Activated CD4-positive, alpha-beta memory T cell treated with anti-CD3 and anti-CD28 coated beads for 36 hours (primary cell): ENCODE measurements around the gene MMP12. TPM values are rescaled to one million over a fixed set of nuclear protein-coding genes. Genes with fewer than 3 reads are reported as not detected.
A peak's percentile ranks its signal among the peaks of the same experiment; 100 is the strongest.

ENCODE experiments used
- CTCF ChIA-PET: fragments of 350-600 bp; sonication (Branson Sonifier 250); formaldehyde crosslinking; loops from one replicate; lab custom pipeline; 2021; ENCODE audit warnings: antibody characterized with exemption, inconsistent platforms; lab: Charles Lee
- POLR2A ChIA-PET: fragments of 350-600 bp; sonication (Branson Sonifier 250); formaldehyde crosslinking; loops from one replicate; lab custom pipeline; 2021; ENCODE audit warnings: antibody characterized with exemption; lab: Charles Lee
- DNase-seq: peaks from one replicate; pipeline ENCODE4 v3.0.0-alpha.2; 2020
- H3K27ac Mint-ChIP-seq: one replicate; pipeline ENCODE4 v1.8.0; 2021; ENCODE audit warnings: mixed read lengths
- H3K27me3 Mint-ChIP-seq: one replicate; pipeline ENCODE4 v1.8.0; 2021; ENCODE audit warnings: mixed read lengths
- H3K36me3 Mint-ChIP-seq: one replicate; pipeline ENCODE4 v1.8.0; 2021; ENCODE audit warnings: mixed read lengths
- H3K4me1 Mint-ChIP-seq: one replicate; pipeline ENCODE4 v1.8.0; 2021; ENCODE audit warnings: low read depth, mixed read lengths
- H3K4me3 Mint-ChIP-seq: one replicate; pipeline ENCODE4 v1.8.0; 2021; ENCODE audit warnings: mild to moderate bottlenecking, mixed read lengths
- H3K9me3 Mint-ChIP-seq: one replicate; pipeline ENCODE4 v1.8.0; 2021; ENCODE audit warnings: mixed read lengths
- intact Hi-C: fragments of 100-400 bp; cut with micrococcal nuclease; formaldehyde crosslinking; loops from one replicate; pipeline ENCODE4 v1.15.1; 2023
- total RNA-seq, 2 experiments: library from RNA; stranded (reverse); gene quantifications; one replicate each; pipeline ENCODE4 v1.2.3, GENCODE V29; 2021

Gene MMP12
- total RNA-seq, 2 experiments from 2014 or later, result not detected

GRCh38 chr11:102843489-102843888, 31.3 kb downstream of the MMP12 start, which contains the start of gene MMP3:
TSS of gene MMP3 (minus strand) at chr11:102843609. CDS start at chr11:102843546, 63 bp downstream.
- CTCF ChIA-PET, result interaction anchor here (1.2 kb wide), 1 partner anchor 177 kb away, joined by 3 read pairs; no protein-coding TSS in a partner anchor
- no peaks in the 10 kb centered on the region for H3K9me3 Mint-ChIP-seq
- H3K27ac Mint-ChIP-seq, result no peak within 1 kb of the TSS
- H3K36me3 Mint-ChIP-seq, result no peaks in the 10 kb centered on the region
- H3K27me3 Mint-ChIP-seq, result no peaks in the 10 kb centered on the region
- no peak within 1 kb of the TSS for H3K4me3 Mint-ChIP-seq
- no peak for DNase-seq
- POLR2A ChIA-PET, result no interaction called here
- intact Hi-C loops, result no loop called here
- no peaks in the 10 kb centered on the region for H3K4me1 Mint-ChIP-seq

GRCh38 chr11:102842930-102843329, 31.9 kb downstream of the MMP12 start:
- ChIA-PET CTCF (interaction anchor here (1.2 kb wide), 1 partner anchor 176 kb away, joined by 3 read pairs; no protein-coding TSS in a partner anchor), POLR2A (no interaction called here)
- Mint-ChIP-seq H3K27ac (no peak overlapping the region), H3K4me3 (no peak overlapping the region), H3K9me3 (no peaks in the 10 kb centered on the region), H3K27me3 (no peaks in the 10 kb centered on the region), H3K36me3 (no peaks in the 10 kb centered on the region), H3K4me1 (no peaks in the 10 kb centered on the region)
- no peak for DNase-seq
- intact Hi-C loops, result no loop called here

- Mint-ChIP-seq H3K9me3 (no peaks in the 10 kb centered on the region), H3K27me3 (no peaks in the 10 kb centered on the region), H3K27ac (no peak overlapping the region), H3K36me3 (no peaks in the 10 kb centered on the region), H3K4me3 (no peak overlapping the region), H3K4me1 (no peaks in the 10 kb centered on the region)
- ChIA-PET CTCF (no interaction called here), POLR2A (no interaction called here)
- DNase-seq, result no peak
- intact Hi-C loops, result no loop called here
Observed at GRCh38 chr11:102840018-102840417, 34.8 kb downstream of the MMP12 start.

- no peaks in the 10 kb centered on the region for H3K4me1 Mint-ChIP-seq
- no peak overlapping the region for H3K4me3 Mint-ChIP-seq
- POLR2A ChIA-PET, result no interaction called here
- no peaks in the 10 kb centered on the region for H3K27me3 Mint-ChIP-seq
- CTCF ChIA-PET, result no interaction called here
- H3K36me3 Mint-ChIP-seq, result no peaks in the 10 kb centered on the region
- intact Hi-C loops, result no loop called here
- DNase-seq, result no peak
- no peak overlapping the region for H3K27ac Mint-ChIP-seq
- H3K9me3 Mint-ChIP-seq, result no peaks in the 10 kb centered on the region
Observed at GRCh38 chr11:102837646-102838045, 37.1 kb downstream of the MMP12 start.

- intact Hi-C loops, result no loop called here
- DNase-seq, result no peak
- CTCF ChIA-PET, result no interaction called here
- Mint-ChIP-seq H3K4me1 (no peaks in the 10 kb centered on the region), H3K4me3 (no peak overlapping the region), H3K27me3 (peaks cover 2% of the 10 kb centered on the region), H3K27ac (no peak overlapping the region), H3K36me3 (no peaks in the 10 kb centered on the region), H3K9me3 (no peaks in the 10 kb centered on the region)
- POLR2A ChIA-PET, result no interaction called here
Observed at GRCh38 chr11:102837156-102837555, 37.6 kb downstream of the MMP12 start.

- no peaks in the 10 kb centered on the region for H3K36me3 Mint-ChIP-seq
- H3K9me3 Mint-ChIP-seq, result no peaks in the 10 kb centered on the region
- ChIA-PET CTCF (no interaction called here), POLR2A (no interaction called here)
- H3K27me3 Mint-ChIP-seq, result peaks cover 9% of the 10 kb centered on the region
- H3K4me3 Mint-ChIP-seq, result no peak overlapping the region
- H3K4me1 Mint-ChIP-seq, result no peaks in the 10 kb centered on the region
- H3K27ac Mint-ChIP-seq, result no peak overlapping the region
- intact Hi-C loops, result no loop called here
- no peak for DNase-seq
Observed at GRCh38 chr11:102836290-102836875, 38.4 kb downstream of the MMP12 start.

- Mint-ChIP-seq H3K4me3 (no peak overlapping the region), H3K4me1 (no peaks in the 10 kb centered on the region), H3K9me3 (no peaks in the 10 kb centered on the region), H3K36me3 (no peaks in the 10 kb centered on the region), H3K27ac (no peak overlapping the region), H3K27me3 (peaks cover 19% of the 10 kb centered on the region)
- DNase-seq, result no peak
- ChIA-PET CTCF (no interaction called here), POLR2A (no interaction called here)
- intact Hi-C loops, result no loop called here
Observed at GRCh38 chr11:102833731-102834130, 41.1 kb downstream of the MMP12 start.

GRCh38 chr11:102832612-102833011, 42.2 kb downstream of the MMP12 start:
- H3K4me1 Mint-ChIP-seq, result no peaks in the 10 kb centered on the region
- POLR2A ChIA-PET, result no interaction called here
- H3K36me3 Mint-ChIP-seq, result no peaks in the 10 kb centered on the region
- CTCF ChIA-PET, result no interaction called here
- no peak for DNase-seq
- H3K27me3 Mint-ChIP-seq, result peaks cover 19% of the 10 kb centered on the region
- no peaks in the 10 kb centered on the region for H3K9me3 Mint-ChIP-seq
- H3K4me3 Mint-ChIP-seq, result no peak overlapping the region
- no peak overlapping the region for H3K27ac Mint-ChIP-seq
- intact Hi-C loops, result no loop called here

GRCh38 chr11:102831489-102832440, 43.0 kb downstream of the MMP12 start:
- no peaks in the 10 kb centered on the region for H3K36me3 Mint-ChIP-seq
- intact Hi-C loops, result no loop called here

GRCh38 chr11:102831128-102831488, 43.7 kb downstream of the MMP12 start:
- Mint-ChIP-seq H3K27ac (no peak overlapping the region), H3K27me3 (peaks cover 25% of the 10 kb centered on the region), H3K36me3 (no peaks in the 10 kb centered on the region), H3K4me1 (no peaks in the 10 kb centered on the region), H3K9me3 (no peaks in the 10 kb centered on the region), H3K4me3 (no peak overlapping the region)
- intact Hi-C loops, result no loop called here
- DNase-seq, result no peak
- CTCF ChIA-PET, result interaction anchor here (1.0 kb wide), 1 partner anchor 110 kb away, joined by 3 read pairs; no protein-coding TSS in a partner anchor
- POLR2A ChIA-PET, result no interaction called here

More at GRCh38 chr11:102831489-102832440, 43.0 kb downstream of the MMP12 start:
- ChIA-PET CTCF (interaction anchor here (1.0 kb wide), 1 partner anchor 110 kb away, joined by 3 read pairs; no protein-coding TSS in a partner anchor), POLR2A (no interaction called here)
- Mint-ChIP-seq H3K27me3 (peaks cover 23% of the 10 kb centered on the region), H3K27ac (no peak overlapping the region), H3K4me1 (no peaks in the 10 kb centered on the region), H3K9me3 (no peaks in the 10 kb centered on the region), H3K4me3 (no peak overlapping the region)
- DNase-seq, result peak; percentile 31

GRCh38 chr11:102830001-102830727, 44.6 kb downstream of the MMP12 start:
- ChIA-PET POLR2A (no interaction called here), CTCF (no interaction called here)
- Mint-ChIP-seq H3K4me1 (no peaks in the 10 kb centered on the region), H3K27ac (no peak overlapping the region), H3K9me3 (no peaks in the 10 kb centered on the region), H3K4me3 (no peak overlapping the region), H3K36me3 (no peaks in the 10 kb centered on the region), H3K27me3 (peaks cover 25% of the 10 kb centered on the region)
- DNase-seq, result no peak
- intact Hi-C loops, result no loop called here
